ENCODE data around the gene GP9.

GP9 gene

DNA sequence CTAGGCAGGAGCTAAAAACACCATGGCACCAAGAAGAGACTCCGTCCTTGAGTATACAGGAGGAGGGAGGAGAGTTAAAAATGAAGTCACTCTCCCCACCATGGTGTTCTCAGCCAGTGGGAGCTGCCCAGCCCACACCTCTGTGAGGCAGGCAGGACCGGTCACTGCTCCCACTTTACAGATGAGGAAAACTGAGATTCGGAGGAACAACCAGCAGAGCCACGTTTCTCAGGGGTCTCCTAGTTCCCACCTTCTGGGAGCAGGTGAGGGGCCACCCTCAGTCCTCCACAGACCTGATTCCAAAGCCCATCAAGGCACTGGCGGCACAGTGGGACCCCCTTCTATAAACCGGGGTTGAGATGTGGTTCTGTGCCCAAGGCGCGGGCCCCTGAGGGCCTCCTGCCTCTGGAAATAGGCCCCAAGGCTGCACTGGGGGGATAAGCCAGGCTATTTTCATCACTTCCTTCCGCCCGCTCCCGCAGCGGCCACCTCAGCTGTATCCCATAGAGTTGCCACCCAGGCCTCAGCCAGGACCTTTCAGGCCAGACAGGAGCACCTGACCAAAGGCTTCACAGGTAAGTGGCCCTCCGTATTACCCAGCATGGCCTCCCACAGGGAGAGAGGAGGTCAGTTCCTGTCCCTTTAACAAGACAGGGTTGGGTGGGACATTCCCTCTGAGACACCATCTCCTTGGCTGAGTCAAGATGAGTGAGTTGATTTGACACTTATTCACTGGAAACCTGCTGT lies at the start of gene GP9:
TSS of gene GP9 (plus strand) at position 504 of the 747 bp plus-strand sequence. CDS start 961 bp downstream, outside the sequence.
- DNase-seq (ENCODE audit: low spot score) (no peak), FAIRE-seq (no peak)

DNA sequence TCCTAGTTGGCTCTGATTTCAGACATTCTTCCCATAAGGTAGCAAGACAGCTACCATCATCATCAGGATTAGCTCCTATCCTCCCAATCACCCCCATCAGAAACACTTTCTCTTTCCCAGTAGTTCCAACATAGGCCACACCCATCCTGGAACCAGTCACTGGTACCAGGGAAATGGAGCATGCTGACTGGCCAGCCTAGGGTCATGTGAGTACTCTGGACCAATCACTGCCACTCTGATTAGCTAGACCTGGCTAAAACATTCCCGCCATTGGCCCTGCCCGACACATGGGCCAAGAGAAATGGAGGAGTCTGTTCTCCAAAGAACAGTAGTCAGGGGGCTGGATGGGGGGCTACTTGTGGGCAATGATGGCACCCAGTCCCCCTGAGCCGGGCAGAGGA lies 47.1 kb upstream of the GP9 start:
- FAIRE-seq: no peak
- no peak for DNase-seq (ENCODE audit: low spot score)

DNA sequence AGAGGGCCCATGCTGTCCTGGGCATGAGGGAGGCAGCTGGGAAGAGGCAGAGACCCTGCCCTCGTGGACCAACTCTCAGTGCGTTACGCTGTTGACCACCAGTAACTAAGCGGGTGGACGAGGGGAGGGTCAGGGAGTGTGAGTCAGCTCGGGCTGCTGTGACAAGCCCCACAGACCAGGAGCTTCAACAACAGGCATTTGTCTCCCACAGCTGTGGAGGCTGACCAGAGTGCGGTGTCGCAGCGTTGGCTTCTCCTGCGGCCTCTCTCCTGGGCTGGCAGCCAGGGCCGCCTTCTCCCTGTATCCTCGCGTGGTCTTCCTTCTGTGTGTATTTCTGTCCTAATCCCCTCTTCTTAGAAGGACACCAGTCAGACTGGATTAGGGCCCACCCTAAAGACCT lies 46.4 kb upstream of the GP9 start:
- no peak for DNase-seq (ENCODE audit: low spot score)

DNA sequence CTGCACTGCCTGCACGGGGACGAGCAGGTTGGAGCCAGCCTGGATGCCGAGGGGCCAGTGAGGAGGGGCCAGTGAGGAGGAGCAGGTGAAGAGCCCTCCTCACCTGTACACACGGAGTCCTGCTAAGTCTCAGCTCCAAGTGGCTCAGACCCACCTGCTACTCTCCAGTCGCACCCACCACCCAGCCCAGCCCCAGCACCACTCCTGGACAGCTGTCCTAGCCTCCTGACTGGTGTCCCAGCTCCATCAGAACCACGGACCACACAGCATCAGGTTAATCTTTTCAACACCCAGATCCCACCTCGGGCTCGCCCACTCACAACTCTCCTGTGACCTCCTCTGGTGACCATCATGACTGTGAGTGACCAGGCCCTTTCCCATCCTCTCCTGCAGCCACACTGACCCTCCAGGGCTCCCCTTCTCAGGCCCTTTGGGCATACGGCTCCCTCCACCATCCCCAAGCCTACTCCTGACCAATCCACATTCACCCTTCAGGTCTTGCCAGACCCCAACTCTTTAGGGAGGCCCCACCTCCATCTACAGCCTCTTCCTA lies 45.7 kb upstream of the GP9 start:
- FAIRE-seq: no peak
- no peak for DNase-seq (ENCODE audit: low spot score)

More for the DNA sequence above, 46.4 kb upstream of the GP9 start:
- no peak for FAIRE-seq

DNA sequence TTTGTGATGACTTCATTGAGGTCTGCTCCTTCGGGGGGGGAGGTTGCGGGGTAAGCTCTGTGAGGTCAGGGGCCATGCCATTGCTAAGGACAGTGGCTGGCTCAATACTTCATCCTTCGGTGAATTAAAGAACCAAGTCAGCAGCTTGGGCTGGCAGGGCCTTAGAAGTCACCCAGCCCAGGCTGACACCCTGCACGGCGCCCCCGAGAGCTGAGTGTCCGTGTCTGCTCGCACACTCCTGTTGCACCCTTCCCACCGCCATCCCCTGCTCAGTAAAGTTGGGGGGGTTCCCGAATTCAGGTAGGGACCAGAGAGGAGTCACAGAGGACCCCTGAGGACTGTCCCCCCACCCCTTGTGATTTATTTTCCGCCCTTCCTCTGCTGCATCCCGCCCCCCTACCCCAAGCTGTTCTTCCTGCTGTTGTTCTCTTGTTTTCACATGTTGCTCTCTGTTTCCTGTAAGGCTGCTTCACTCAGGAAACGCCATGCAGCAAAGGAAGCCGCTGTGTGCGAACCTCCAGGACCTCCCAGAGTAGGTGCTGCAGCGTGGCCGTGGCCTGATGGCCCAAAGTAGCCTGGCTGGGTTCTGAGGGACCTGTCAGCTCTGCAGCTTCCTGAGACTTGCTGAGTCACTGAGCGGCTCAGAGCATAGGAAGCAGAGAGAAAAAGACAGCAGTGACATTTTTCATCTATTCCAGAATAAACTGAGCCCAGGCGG lies 45.0 kb upstream of the GP9 start:
- FAIRE-seq (no peak), DNase-seq (ENCODE audit: low spot score) (no peak)

DNA sequence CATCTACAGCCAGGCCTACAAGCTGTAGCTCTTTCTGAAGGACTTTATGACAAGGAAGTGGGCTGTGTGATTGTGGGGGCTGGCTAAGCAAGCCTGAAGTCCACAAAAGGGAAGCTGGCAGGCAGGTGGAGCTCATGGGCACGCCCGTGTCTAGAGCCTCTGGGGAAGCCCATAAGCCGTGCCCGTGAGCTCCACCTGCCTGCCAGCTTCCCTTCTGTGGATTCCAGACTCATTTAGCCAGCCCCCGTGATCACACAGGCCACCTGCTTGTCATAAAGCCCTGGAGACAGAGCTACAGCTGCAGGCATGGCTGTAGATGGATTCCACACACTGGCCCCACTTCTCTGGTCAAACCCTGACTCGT lies 44.2 kb upstream of the GP9 start:
- DNase-seq (ENCODE audit: low spot score) (no peak), FAIRE-seq (no peak)

DNA sequence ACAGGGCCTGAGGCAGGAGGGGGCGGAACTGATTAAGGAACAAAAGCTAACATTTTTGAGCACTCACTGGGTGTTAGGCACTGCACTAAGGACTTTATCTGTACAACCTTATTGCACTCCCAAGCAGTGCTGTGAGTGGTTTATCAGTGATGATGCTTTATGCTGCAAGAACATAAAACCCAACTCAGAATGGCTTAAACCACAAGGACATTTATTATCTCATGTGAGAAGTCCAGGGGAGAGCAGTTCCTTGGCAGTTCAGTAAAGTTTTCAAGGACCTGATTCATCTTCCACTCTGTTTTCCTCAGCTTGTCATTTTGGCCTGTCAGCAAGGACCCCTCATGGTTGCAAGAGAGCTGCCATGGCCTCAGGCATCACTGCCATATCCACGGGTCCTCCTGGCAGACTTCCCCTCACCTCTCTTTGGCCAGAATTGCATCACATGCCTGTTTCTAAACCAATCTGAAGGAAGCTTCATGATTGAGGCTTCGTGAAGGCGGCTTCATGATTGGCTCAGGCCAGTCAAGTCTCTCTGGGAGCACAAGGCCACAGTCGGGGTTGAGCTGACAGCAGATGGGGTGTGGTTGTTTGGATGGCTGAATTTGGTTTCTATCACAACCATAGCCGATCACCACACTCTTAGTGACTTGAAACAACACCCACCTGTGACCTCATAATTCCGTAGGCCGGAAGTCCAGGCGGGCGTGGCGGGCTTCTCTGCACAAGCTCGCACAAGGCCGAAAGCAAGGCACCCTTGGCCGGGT lies 43.7 kb upstream of the GP9 start:
- FAIRE-seq: no peak
- DNase-seq (ENCODE audit: low spot score): no peak

DNA sequence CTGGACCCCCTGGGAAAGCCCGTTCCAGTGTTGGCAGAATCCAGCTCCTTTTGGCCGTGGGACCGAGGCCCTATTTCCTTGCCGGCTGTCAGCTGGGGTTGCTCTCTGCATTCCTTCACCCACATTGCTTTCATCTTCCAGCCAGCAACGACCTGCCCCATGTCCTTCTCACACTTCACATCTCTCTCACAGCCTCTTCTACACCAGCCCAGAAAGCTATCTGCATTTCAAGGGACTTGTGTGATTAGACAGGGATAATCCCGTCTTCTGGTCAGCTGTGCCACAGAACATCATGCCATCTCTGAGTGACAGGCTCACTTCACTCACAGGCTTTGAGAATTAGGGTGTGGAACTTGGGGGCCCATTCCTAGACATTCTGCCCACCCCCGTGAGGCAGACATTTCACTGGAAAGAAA lies 43.1 kb upstream of the GP9 start:
- no peak for FAIRE-seq
- DNase-seq (ENCODE audit: low spot score): no peak

DNA sequence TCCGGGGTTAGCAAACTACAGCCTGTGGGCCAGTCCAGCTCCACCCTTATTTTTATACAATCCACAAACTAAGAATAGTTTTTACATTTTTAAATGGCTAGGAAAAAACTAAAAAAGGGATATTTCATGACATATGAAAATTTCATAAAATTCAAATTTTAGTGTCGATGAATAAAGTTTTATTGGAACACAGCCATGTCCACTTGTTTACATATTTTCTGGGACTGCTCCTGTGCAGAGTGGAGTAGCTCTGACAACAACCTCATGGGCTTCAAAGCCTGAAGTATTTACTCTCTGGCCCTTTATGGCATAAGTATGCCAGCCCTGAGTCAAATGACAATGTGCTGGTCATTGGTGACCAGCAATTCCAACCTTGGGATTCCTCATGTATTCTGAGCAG lies 42.3 kb upstream of the GP9 start:
- DNase-seq (ENCODE audit: low spot score) (no peak), FAIRE-seq (no peak)

DNA sequence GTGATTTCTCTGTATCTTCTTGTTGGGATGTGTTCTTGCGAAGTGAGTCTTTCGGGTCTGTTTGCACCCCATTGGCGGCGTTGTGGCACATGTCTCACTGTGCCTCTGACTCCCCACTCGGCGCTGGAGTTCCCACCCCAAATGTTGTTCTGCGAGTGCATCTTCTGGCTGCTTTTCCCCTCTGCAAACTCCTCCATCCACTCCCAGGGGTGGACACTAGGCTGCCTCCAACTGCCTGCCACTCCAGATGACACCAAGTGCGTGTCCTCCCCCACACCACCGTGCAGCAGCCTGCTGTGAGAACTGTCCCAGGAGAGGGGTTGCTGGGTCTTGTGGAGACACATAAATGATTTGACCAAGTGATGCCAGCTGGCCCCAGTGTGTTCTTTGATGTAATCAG lies 41.8 kb upstream of the GP9 start:
- DNase-seq (ENCODE audit: low spot score): no peak

DNA sequence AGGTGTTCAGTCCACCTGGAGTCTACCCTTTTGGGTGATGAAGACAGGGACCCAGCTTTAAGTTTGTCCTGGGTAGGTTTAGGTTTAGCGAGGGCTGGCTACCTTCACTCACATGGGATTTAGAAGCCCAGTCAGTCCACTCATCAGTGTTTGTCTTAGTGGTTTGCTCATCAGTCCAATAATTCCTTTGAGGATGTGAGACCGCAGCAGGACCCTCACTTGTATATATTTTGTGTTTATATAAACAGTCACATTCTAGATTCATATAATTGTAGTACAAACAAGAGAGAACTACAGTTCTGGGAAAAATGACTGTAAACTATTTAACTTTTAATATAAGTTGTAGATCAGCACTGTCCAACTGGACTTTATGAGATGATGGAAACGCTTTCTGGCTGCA lies 41.3 kb upstream of the GP9 start:
- DNase-seq (ENCODE audit: low spot score): no peak
- FAIRE-seq: no peak

More for the DNA sequence above, 41.8 kb upstream of the GP9 start:
- no peak for FAIRE-seq

DNA sequence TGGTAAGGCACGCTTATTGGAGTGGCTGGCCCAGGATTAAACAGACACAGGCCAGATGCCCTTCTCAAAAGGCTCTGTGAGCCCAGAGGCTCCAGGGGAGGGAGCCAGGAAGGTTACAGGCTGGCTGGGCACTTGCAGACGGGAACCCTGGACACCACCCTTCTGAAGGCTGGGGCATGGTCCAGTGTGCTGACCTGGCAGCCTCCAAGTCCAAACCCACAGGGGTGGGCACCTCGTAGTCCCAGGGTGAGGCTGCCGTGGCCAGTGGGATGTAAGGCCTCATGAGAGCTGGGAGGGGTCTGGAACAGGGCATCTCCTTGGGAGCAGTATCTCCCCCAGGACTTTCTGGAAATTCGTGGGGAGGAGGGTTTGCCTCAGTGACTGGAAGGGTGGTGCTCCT lies 39.9 kb upstream of the GP9 start:
- FAIRE-seq: no peak
- no peak for DNase-seq (ENCODE audit: low spot score)

DNA sequence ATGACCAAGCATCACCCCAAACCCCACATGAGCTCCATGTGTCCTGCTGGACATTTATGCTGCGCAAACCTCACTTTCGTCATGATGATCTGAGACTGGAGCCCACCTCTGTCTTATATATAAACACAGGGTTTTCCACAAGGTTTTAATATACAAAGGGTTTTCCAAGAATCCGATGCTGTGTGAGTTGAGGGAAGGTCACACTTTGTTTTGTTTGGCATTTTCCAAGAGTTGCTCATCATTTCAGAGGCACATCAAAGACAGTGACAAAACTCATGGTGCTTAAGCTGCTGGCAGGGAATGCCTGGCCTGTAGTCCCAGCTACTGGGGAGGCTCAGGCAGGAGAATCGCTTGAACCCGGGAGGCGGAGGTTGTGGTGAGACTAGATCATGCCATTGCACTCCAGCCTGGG lies 39.4 kb upstream of the GP9 start:
- DNase-seq (ENCODE audit: low spot score) (no peak), FAIRE-seq (no peak)

DNA sequence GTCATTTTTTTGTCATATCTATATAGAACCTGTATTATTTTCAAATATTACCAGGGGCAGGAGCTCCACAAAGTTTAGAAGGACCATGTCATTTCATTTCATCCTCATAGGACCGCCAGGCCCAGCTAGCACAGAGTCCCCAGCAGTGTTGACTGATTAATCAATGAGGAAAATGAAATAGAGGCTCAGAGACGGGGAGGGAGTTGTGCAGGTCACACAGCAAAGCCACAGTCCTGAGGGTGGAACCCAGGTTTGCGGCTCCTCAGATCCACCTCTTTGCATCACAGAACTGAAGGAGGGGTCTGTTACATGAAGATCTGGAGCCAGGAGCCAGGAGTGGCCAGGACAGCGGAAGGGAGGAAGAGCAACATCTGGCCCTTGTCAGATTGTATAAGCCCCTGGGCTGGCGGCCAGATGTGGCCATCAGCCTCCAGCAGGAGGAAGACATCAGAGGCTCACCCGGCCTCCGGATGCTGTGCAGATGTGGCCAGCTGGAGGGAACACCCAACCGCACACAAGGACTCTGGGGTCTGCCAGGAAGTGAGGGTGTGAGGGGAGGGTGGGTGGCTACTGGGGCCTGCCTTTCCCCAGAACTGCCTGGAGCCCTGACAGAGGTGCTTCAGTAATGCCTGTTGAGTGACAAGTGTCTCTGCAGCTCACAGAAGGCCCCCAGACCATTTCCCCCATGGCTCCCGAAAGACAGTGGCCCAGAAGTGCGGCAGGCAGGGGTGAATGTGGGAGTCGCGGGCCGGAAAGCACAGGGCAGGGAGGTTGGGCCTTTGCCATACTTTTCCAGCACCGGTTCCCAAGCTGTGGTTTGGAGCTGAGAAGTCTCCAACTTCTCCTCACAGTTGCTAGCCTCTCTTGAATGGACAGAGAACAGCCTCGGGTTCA lies 38.2 kb upstream of the GP9 start:
- DNase-seq (ENCODE audit: low spot score) (no peak), FAIRE-seq (no peak)

DNA sequence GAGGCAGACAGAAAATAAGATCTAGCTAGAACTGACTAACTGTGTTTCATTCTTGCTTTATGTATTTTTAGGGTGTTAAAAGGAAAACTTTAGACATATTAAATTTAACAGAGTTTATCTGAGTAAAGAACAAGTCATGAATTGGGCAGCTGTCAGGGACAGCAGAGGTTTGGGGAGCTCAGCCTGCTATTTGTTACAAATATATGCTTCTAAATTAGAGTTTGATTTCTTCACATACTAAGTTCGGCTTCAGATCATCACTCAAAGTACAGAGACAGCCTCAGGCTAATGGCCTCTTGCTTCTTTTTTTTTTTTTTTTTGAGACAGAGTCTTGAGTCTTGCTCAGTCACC lies 37.6 kb upstream of the GP9 start:
- no peak for FAIRE-seq
- no peak for DNase-seq (ENCODE audit: low spot score)

DNA sequence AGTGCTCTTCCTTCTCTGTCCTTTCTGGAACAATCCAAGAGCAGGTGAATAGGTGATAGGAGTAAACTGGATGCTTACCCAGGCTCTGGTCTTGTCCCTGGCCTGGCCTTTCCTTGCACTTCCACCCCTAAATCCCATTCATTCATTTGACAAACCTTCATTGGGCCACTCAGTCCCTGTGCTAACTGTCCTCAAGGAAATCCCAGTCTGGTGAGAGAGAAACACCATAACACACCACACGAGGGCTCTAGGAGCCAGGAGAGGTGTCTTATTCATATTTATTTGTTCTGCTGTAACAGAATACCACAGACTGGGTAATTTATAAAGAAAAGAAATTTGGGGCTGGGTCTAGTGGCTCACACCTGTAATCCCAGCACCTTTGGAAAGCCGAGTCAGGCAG lies 36.7 kb upstream of the GP9 start:
- FAIRE-seq (no peak), DNase-seq (ENCODE audit: low spot score) (no peak)

DNA sequence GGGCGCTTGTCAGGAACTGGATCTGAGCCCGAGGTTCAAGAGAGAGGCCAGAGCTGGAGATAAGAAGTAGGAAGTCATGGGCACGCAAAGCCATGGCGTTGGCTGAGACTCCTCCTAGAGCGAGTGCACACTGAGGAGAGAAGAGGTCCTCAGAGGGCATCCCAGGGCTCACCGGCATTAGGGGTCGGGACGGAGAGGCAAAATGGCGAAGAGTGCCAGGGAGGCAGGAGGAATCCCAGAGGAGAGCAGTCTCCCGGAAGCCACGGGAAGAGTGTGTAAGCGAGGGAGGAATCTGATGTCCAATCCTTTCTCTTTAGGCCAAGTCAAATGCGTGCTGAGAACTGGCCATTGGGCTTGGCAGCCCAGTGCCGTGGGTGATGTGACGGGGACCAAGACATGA lies 35.5 kb upstream of the GP9 start:
- FAIRE-seq (no peak), DNase-seq (ENCODE audit: low spot score) (no peak)

DNA sequence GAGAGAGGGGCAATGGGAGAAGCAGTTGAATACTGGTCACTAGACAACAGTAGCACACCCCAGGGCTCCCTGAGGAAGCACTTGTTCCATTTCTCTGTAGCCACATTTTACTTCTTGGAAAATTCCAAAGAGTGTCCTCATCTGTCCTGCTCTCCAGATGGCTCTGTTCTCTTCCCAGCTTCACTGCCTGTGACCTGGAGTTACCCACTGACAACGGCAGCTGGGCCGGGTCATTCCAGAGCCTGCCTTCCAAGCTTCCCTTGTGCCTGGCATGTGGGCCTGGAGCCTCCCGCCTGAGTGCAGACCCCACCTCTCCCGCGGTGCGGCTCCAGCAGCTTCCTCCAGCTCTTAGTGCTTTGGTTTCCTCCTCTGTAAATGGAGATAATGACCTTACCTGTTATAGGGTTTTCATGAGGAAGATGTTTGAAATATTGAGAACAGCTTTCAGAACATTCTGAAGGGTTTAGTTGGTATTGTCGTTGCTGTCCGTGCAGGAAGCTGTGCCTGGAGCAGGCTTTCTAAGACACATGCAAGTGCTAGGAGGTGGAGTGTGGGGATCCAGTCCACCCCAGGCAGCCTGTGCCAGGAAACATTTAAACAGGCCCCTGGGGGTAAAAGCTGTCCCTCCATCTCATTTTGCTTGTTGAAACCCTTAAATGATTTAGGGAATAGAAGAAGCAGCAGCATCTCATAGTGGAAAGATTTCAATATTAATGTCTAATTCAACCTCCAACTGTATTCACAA lies 34.7 kb upstream of the GP9 start:
- DNase-seq (ENCODE audit: low spot score) (no peak), FAIRE-seq (no peak)

DNA sequence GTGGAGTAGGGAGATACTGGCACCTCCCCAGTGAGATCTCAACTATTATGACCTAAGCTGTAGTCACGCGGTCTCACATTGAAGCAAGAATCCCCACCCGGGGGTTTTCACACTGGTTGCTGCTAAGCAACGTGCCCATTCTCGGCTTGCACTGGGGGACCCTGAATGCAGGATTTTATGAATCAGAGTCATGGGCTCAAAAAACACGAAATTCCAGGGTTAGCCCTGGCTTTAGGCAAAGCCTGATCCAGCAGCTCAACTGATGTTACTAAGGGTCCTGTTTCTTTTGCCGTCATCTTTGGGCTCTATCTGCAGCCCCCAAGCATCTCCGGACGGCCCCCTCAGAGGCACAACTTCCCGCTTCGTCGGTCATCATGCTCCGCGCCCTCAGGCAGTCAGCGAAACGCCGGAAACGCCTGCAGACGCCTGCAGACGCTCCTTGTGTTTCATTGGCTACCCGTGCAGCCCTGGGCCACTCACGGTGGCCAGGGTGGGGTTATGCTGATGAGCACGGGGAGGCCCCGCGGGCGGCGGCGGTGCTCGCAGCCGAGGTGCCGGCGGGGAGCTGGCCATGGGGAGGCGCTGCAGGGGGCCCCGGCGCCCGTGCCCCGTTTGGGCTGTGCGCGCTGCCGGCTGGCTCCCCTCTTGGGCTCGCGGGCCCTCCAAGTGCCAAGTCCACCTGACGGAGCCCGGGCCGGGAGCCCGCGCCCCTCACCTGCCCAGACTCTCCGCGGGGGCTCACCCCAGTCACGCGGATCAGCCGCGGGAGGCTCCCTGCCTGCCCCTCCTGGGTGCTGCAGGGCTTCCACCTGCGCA lies 33.6 kb upstream of the GP9 start:
- no peak for FAIRE-seq
- DNase-seq (ENCODE audit: low spot score): no peak

DNA sequence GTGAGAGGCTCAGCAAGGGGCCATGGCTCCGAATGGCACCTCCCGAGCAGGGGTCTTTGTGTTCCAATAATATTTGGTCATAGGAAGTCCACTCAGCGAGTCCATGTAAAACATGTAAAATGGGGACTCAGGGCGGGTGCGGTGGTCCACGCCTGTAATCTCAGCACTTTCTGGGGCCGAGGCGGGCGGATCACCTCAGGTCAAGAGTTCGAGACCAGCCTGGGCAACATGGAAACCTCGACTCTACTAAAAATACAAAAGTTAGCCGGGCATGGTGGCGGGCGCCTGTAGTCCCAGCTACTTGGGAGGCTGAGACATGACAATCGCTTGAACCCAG lies 33.1 kb upstream of the GP9 start:
- DNase-seq (ENCODE audit: low spot score): no peak
- no peak for FAIRE-seq

Data from urothelium cell line (cell line).